Stomach smooth muscle (tissue), 2 donors: Measurements from ENCODE around the gene PTPRM.

Experiments used
- H3K27ac ChIP-seq: one replicate; pipeline ENCODE4 v1.7.0; 2013; ENCODE audit warnings: mild to moderate bottlenecking, low read length, inconsistent platforms
- H3K27me3 ChIP-seq, 2 donors: one replicate each; pipeline ENCODE4 v1.7.0; 2013; ENCODE audit warnings: low read length in 2 of 2; ENCODE audit not compliant: insufficient read depth in 2 of 2, control insufficient read depth in 1 of 2
- H3K36me3 ChIP-seq, 2 donors: one replicate each; pipeline ENCODE4 v1.7.0; 2013; ENCODE audit warnings: low read length in 2 of 2; ENCODE audit not compliant: control insufficient read depth in 2 of 2, insufficient read depth in 2 of 2
- H3K4me1 ChIP-seq: one replicate; pipeline ENCODE4 v1.7.0; 2013; ENCODE audit warnings: low read length; ENCODE audit not compliant: control insufficient read depth, insufficient read depth
- H3K4me3 ChIP-seq, 2 donors: one replicate each; pipeline ENCODE4 v1.7.0; 2013; ENCODE audit warnings: low read length in 2 of 2
- H3K9ac ChIP-seq, 2 donors: one replicate each; pipeline ENCODE4 v1.7.0; 2013; ENCODE audit warnings: low read length in 2 of 2, mild to moderate bottlenecking in 1 of 2
- H3K9me3 ChIP-seq, 2 donors: one replicate each; pipeline ENCODE4 v1.7.0; 2013; ENCODE audit warnings: low read length in 2 of 2; ENCODE audit not compliant: control insufficient read depth in 2 of 2
- donor health status: healthy.
- donor health status: Pancreatic carcinoma.

Gene PTPRM

DNA sequence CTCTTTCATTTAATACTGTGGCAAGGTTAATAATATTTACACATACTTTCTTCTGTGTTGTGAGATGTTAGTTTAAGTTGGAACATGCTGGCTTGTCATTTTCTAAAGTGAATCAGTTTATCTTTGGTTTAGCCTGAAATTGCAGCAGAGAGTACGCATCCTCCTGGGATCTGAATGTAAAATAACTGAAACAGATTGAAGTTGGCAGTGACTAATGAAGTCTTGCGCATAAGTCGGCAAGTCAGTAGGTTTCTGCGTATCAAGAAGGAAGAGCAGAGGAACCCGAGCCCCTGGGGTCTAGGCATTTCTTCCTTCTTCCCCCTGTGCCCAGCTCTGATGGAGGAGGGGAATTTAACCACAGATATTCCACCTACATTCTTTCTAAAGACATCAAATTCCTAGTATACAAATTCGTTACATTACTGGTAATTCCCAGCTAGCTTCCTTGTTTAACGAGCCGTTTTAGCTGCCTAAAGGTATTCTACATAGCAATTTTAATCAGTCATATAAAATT lies 650.0 kb downstream of the PTPRM start:
- Histone ChIP-seq H3K9me3 (no peaks in the 10 kb centered on the region), H3K4me3 (no peak overlapping the region), H3K36me3 (peaks cover 0 to 2% of the 10 kb centered on the region in 2 donors), H3K27me3 (no peaks in the 10 kb centered on the region), H3K9ac (no peak overlapping the region), H3K4me1 (no peaks in the 10 kb centered on the region), H3K27ac (no peak overlapping the region)

DNA sequence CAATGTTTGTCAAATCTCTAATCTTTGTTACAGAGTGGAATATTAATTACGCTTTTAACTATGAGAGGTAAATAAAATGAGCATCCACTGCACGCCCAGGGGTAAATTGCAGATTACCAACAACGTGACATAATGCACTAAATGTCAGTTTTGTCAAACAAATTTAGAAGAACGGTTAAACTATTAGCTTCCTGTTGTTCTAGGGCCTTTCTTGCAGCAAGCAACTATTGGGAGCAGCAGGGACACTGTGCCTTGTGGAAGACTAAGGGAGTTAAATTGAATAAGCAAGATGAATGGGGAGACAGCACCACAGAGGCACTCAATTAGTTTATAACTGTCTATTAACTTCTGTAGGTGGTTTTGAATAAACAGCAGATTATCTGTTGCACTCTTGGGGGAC lies 651.1 kb downstream of the PTPRM start:
- Histone ChIP-seq H3K36me3 (no peaks in the 10 kb centered on the region), H3K27ac (no peak overlapping the region), H3K27me3 (no peaks in the 10 kb centered on the region), H3K9me3 (no peaks in the 10 kb centered on the region), H3K9ac (no peak overlapping the region), H3K4me1 (no peaks in the 10 kb centered on the region), H3K4me3 (no peak overlapping the region)

- Histone ChIP-seq H3K9ac (no peak overlapping the region), H3K27me3 (no peaks in the 10 kb centered on the region), H3K4me1 (no peaks in the 10 kb centered on the region), H3K27ac (no peak overlapping the region), H3K36me3 (no peaks in the 10 kb centered on the region), H3K9me3 (peaks cover 0 to 2% of the 10 kb centered on the region in 2 donors), H3K4me3 (no peak overlapping the region)
Observed at GRCh38 chr18:8221452-8221851, 654.3 kb downstream of the PTPRM start.

- Histone ChIP-seq H3K9ac (no peak overlapping the region), H3K27me3 (no peaks in the 10 kb centered on the region), H3K4me1 (no peaks in the 10 kb centered on the region), H3K4me3 (no peak overlapping the region), H3K36me3 (no peaks in the 10 kb centered on the region), H3K9me3 (peaks cover 0 to 2% of the 10 kb centered on the region in 2 donors), H3K27ac (no peak overlapping the region)
Observed at GRCh38 chr18:8224576-8224975, 657.5 kb downstream of the PTPRM start.

DNA sequence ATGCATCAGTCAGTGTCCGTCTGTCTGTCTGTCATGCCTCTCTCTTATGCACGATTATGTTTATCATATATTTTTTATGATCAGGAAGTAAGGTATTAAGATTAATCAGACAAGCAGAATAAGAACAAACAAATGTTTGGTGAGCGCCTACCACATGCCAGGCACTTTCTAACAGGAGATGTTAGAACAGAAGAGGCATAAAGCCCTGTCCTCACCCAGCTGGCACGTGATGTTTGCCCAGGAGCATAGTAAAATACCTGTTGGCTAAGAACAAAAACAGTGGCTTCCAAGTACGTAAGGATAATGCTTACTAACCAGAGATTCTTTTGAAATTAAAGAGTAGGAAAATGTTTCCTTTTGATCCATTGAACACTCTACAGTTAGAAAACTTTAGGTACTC lies 661.9 kb downstream of the PTPRM start:
- Histone ChIP-seq H3K27ac (no peak overlapping the region), H3K9me3 (peaks cover 0 to 2% of the 10 kb centered on the region in 2 donors), H3K4me3 (no peak overlapping the region), H3K27me3 (no peaks in the 10 kb centered on the region), H3K4me1 (no peaks in the 10 kb centered on the region), H3K36me3 (no peaks in the 10 kb centered on the region), H3K9ac (no peak overlapping the region)

- peaks cover 0 to under 1% of the 10 kb centered on the region in 2 donors for H3K9me3 ChIP-seq
- no peaks in the 10 kb centered on the region for H3K36me3 ChIP-seq
- H3K27ac ChIP-seq: no peak overlapping the region
- H3K4me3 ChIP-seq: no peak overlapping the region
- H3K9ac ChIP-seq: no peak overlapping the region
- no peaks in the 10 kb centered on the region for H3K27me3 ChIP-seq
- no peaks in the 10 kb centered on the region for H3K4me1 ChIP-seq
Observed at GRCh38 chr18:8229787-8230186, 662.7 kb downstream of the PTPRM start.

GRCh38 chr18:8231316-8231715 lies 664.2 kb downstream of the PTPRM start:
- H3K4me3 ChIP-seq: no peak overlapping the region
- H3K4me1 ChIP-seq: no peaks in the 10 kb centered on the region
- no peak overlapping the region for H3K27ac ChIP-seq
- H3K36me3 ChIP-seq: no peaks in the 10 kb centered on the region
- no peaks in the 10 kb centered on the region for H3K27me3 ChIP-seq
- H3K9me3 ChIP-seq: no peaks in the 10 kb centered on the region
- H3K9ac ChIP-seq: no peak overlapping the region

DNA sequence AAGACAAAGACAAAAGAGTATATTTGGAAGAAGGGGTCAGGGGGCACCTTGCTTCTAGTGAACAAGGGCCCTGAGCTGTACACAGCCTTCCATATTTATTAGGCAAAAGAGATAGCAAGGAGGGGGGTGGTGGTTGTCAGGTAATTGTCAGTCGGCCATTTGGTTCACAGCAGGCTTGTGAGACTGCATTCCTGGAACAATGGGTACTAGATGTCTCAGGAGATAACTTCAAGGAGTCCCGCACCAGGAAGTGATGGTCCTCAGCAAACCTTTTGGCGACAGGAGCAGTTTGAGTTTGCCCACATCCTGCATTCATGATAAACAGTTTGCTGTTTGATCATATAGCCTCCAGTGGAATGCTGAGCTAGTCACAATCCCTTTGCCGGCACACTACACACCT lies 665.7 kb downstream of the PTPRM start:
- H3K36me3 ChIP-seq: no peaks in the 10 kb centered on the region
- no peaks in the 10 kb centered on the region for H3K4me1 ChIP-seq

GRCh38 chr18:8235894-8236293 lies 668.8 kb downstream of the PTPRM start:
- Histone ChIP-seq H3K36me3 (no peaks in the 10 kb centered on the region), H3K9ac (no peak overlapping the region), H3K9me3 (no peaks in the 10 kb centered on the region), H3K27me3 (no peaks in the 10 kb centered on the region), H3K4me1 (no peaks in the 10 kb centered on the region), H3K4me3 (no peak overlapping the region), H3K27ac (no peak overlapping the region)

More for the DNA sequence above, 665.7 kb downstream of the PTPRM start:
- Histone ChIP-seq H3K27ac (no peak overlapping the region), H3K27me3 (no peaks in the 10 kb centered on the region), H3K9me3 (no peaks in the 10 kb centered on the region), H3K4me3 (no peak overlapping the region), H3K9ac (no peak overlapping the region)

GRCh38 chr18:8238507-8238906 lies 671.4 kb downstream of the PTPRM start:
- Histone ChIP-seq H3K4me1 (no peaks in the 10 kb centered on the region), H3K9me3 (no peaks in the 10 kb centered on the region), H3K36me3 (no peaks in the 10 kb centered on the region), H3K4me3 (no peak overlapping the region), H3K27ac (no peak overlapping the region), H3K27me3 (no peaks in the 10 kb centered on the region), H3K9ac (no peak overlapping the region)

DNA sequence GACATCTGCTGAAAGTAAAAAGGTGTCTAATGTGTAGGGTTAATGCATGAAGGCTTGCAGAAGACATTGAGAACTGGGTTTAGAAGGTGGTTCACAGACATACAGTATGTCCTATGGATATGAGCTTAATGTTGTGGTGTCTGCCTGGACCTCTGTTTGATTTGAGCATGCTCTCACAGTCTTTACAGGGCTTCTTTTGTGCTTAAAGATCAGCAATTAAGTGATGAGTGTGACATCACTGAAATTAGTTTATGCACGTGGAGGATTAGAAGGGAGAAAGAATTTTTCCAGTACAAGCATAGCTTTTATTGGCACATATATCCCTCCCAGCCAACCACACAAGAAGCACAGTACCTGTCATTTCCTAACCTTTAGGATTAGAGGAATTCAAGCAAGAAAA lies 674.6 kb downstream of the PTPRM start:
- Histone ChIP-seq H3K27me3 (no peaks in the 10 kb centered on the region), H3K4me3 (no peak overlapping the region), H3K27ac (no peak overlapping the region), H3K9ac (no peak overlapping the region), H3K9me3 (no peaks in the 10 kb centered on the region), H3K4me1 (no peaks in the 10 kb centered on the region), H3K36me3 (no peaks in the 10 kb centered on the region)
